Neuronal stem cell (in vitro differentiated cells): ENCODE measurements around the gene RXFP2.

Source experiments
- DNase-seq: peaks from one replicate; pipeline ENCODE4 v3.0.0-alpha.2; 2013; ENCODE audit warnings: low spot score
- H2AFZ ChIP-seq: one replicate; pipeline ENCODE4 v1.6.1; 2013; ENCODE audit warnings: mild to moderate bottlenecking, low read length, inconsistent platforms
- H2AK5ac ChIP-seq: 2 replicates; pipeline ENCODE4 v1.6.1; 2013; ENCODE audit warnings: low read depth, mild to moderate bottlenecking, inconsistent platforms, low read length, moderate library complexity, mixed read lengths
- H2BK120ac ChIP-seq: 2 replicates; pipeline ENCODE4 v1.6.1; 2013; ENCODE audit warnings: low read depth, mild to moderate bottlenecking, inconsistent platforms, low read length, moderate library complexity, mixed read lengths
- H2BK12ac ChIP-seq: one replicate; pipeline ENCODE4 v1.6.1; 2013; ENCODE audit warnings: low read length, inconsistent platforms
- H2BK15ac ChIP-seq: 2 replicates; pipeline ENCODE4 v1.6.1; 2013; ENCODE audit warnings: mild to moderate bottlenecking, low read length, inconsistent platforms, mixed read lengths
- H2BK5ac ChIP-seq: one replicate; pipeline ENCODE4 v1.6.1; 2013; ENCODE audit warnings: inconsistent platforms, mild to moderate bottlenecking, low read length, moderate library complexity
- H3K14ac ChIP-seq: one replicate; pipeline ENCODE4 v1.6.1; 2013; ENCODE audit warnings: low read length, inconsistent platforms
- H3K18ac ChIP-seq: 2 replicates; pipeline ENCODE4 v1.6.1; 2013; ENCODE audit warnings: low read length, inconsistent platforms
- H3K23ac ChIP-seq: 2 replicates; pipeline ENCODE4 v1.6.1; 2013; ENCODE audit warnings: low read depth, mild to moderate bottlenecking, mixed read lengths, low read length, inconsistent platforms; ENCODE audit not compliant: poor library complexity
- H3K27ac ChIP-seq: replicated peaks from 3 replicates; pipeline ENCODE4 v1.5.1; 2013; ENCODE audit warnings: low read length, inconsistent platforms
- H3K27me3 ChIP-seq, 3 experiments: 2 replicates each; pipeline ENCODE4 v1.6.1; 2013; ENCODE audit warnings: low read length in 3 of 3, mild to moderate bottlenecking in 2 of 3, inconsistent platforms in 1 of 3, low read depth in 1 of 3, mixed read lengths in 1 of 3, moderate library complexity in 1 of 3; ENCODE audit not compliant: control insufficient read depth in 3 of 3, insufficient read depth in 3 of 3
- H3K36me3 ChIP-seq, 2 donors: replicated peaks in 1 of 2; 2 replicates each; pipeline ENCODE4 v1.6.1; 2013; ENCODE audit warnings: low read length in 2 of 2; ENCODE audit not compliant: control insufficient read depth in 2 of 2, insufficient read depth in 2 of 2
- H3K4ac ChIP-seq: 2 replicates; pipeline ENCODE4 v1.6.1; 2013; ENCODE audit warnings: inconsistent platforms, mild to moderate bottlenecking, low read length, moderate library complexity
- H3K4me1 ChIP-seq, 2 donors: 1 replicate in 1 of 2; 2 replicates in 1 of 2; pipeline ENCODE4 v1.6.1; 2013; ENCODE audit warnings: low read length in 2 of 2, low read depth in 1 of 2; ENCODE audit not compliant: control insufficient read depth in 2 of 2, insufficient read depth in 1 of 2
- H3K4me2 ChIP-seq: one replicate; pipeline ENCODE4 v1.6.1; 2013; ENCODE audit warnings: mild to moderate bottlenecking, low read length, inconsistent platforms; ENCODE audit not compliant: insufficient read depth, poor library complexity, severe bottlenecking
- H3K4me3 ChIP-seq, 2 donors: 2 replicates each; pipeline ENCODE4 v1.5.1; 2013; ENCODE audit warnings: low read length in 2 of 2, mild to moderate bottlenecking in 2 of 2, inconsistent platforms in 1 of 2, moderate library complexity in 1 of 2
- H3K79me1 ChIP-seq: one replicate; pipeline ENCODE4 v1.6.1; 2013; ENCODE audit warnings: low read depth, mild to moderate bottlenecking, inconsistent platforms, low read length, moderate library complexity
- H3K9ac ChIP-seq: one replicate; pipeline ENCODE4 v1.6.1; 2013; ENCODE audit warnings: mild to moderate bottlenecking, low read depth, low read length, inconsistent platforms; ENCODE audit not compliant: poor library complexity
- H3K9me3 ChIP-seq, 2 donors: replicated peaks in 1 of 2; 2 replicates each; pipeline versions ENCODE3 to v1.6.1; 2013; ENCODE audit warnings: low read length in 2 of 2, mild to moderate bottlenecking in 2 of 2, inconsistent platforms in 1 of 2, low read depth in 1 of 2, mixed read lengths in 1 of 2, moderate library complexity in 1 of 2; ENCODE audit not compliant: control insufficient read depth in 2 of 2, insufficient read depth in 1 of 2
- H4K8ac ChIP-seq: one replicate; pipeline ENCODE4 v1.6.1; 2013; ENCODE audit warnings: low read depth, mild to moderate bottlenecking, inconsistent platforms, low read length, moderate library complexity
- H4K91ac ChIP-seq: one replicate; pipeline ENCODE4 v1.6.1; 2013; ENCODE audit warnings: low read length, low read depth, mild to moderate bottlenecking, inconsistent platforms; ENCODE audit not compliant: poor library complexity
- WGBS, 2 donors: extraction: QIAGEN DNeasy Blood & Tissue Kit; methylation state at CpG; one replicate each; pipeline ENCODE4 v1.1.7; 2013; ENCODE audit warnings: missing lambda C conversion rate in 2 of 2, mixed read lengths in 1 of 2; ENCODE audit not compliant: insufficient read length in 2 of 2, insufficient replicate concordance in 1 of 2; ENCODE audit errors: extremely low coverage in 2 of 2; 5-methylcytosine and 5-hydroxymethylcytosine counted together

Gene RXFP2

GRCh38 chr13:31824705-31825517 lies 85.6 kb downstream of the RXFP2 start:
- Histone ChIP-seq H3K18ac (no peak overlapping the region), H3K4me3 (no peak overlapping the region), H3K27ac (no peak overlapping the region), H4K91ac (no peak overlapping the region), H3K9me3 (no peaks in the 10 kb centered on the region), H2BK15ac (no peak overlapping the region), H2AFZ (no peak overlapping the region), H3K4ac (no peak overlapping the region), H2BK5ac (no peak overlapping the region), H2AK5ac (no peak overlapping the region), H3K4me1 (peaks cover 0 to 2% of the 10 kb centered on the region in 2 donors), H3K9ac (peak overlapping the region; percentile 13), H3K36me3 (no peaks in the 10 kb centered on the region), H4K8ac (no peak overlapping the region), H3K4me2 (no peak overlapping the region), H2BK12ac (no peak overlapping the region), H3K14ac (no peak overlapping the region), H2BK120ac (no peak overlapping the region), H3K23ac (no peak overlapping the region), H3K79me1 (no peaks in the 10 kb centered on the region), H3K27me3 (no peaks in the 10 kb centered on the region)
- DNase-seq = no peak
- WGBS, 2 donors = no CpG with 5 or more reads among the region's 3 CpGs

GRCh38 chr13:31826521-31826920 lies 87.2 kb downstream of the RXFP2 start:
- no peak overlapping the region for H3K23ac ChIP-seq
- H3K14ac ChIP-seq = no peak overlapping the region
- no peak overlapping the region for H2AFZ ChIP-seq
- no peak overlapping the region for H3K9ac ChIP-seq
- no peak for DNase-seq
- H3K79me1 ChIP-seq = no peaks in the 10 kb centered on the region
- no peak overlapping the region for H3K27ac ChIP-seq
- no peaks in the 10 kb centered on the region for H3K9me3 ChIP-seq
- no peak overlapping the region for H3K4ac ChIP-seq
- no peak overlapping the region for H3K4me3 ChIP-seq
- H3K4me1 ChIP-seq = peaks cover 0 to 2% of the 10 kb centered on the region in 2 donors
- no peak overlapping the region for H2BK12ac ChIP-seq
- no peaks in the 10 kb centered on the region for H3K36me3 ChIP-seq
- no peaks in the 10 kb centered on the region for H3K27me3 ChIP-seq
- H2BK15ac ChIP-seq = no peak overlapping the region
- H2AK5ac ChIP-seq = no peak overlapping the region
- no peak overlapping the region for H4K91ac ChIP-seq
- H3K4me2 ChIP-seq = no peak overlapping the region
- H2BK120ac ChIP-seq = no peak overlapping the region
- H4K8ac ChIP-seq = no peak overlapping the region
- H3K18ac ChIP-seq = no peak overlapping the region
- no CpG with 5 or more reads among the region's 4 CpGs for WGBS, 2 donors
- no peak overlapping the region for H2BK5ac ChIP-seq

GRCh38 chr13:31827707-31828106 lies 88.4 kb downstream of the RXFP2 start:
- H4K91ac ChIP-seq = no peak overlapping the region
- H3K27me3 ChIP-seq = no peaks in the 10 kb centered on the region
- H2BK120ac ChIP-seq = no peak overlapping the region
- no peaks in the 10 kb centered on the region for H3K36me3 ChIP-seq
- no peak overlapping the region for H2AK5ac ChIP-seq
- no peak overlapping the region for H2BK5ac ChIP-seq
- H4K8ac ChIP-seq = no peak overlapping the region
- H3K4me3 ChIP-seq = no peak overlapping the region
- no peak overlapping the region for H2AFZ ChIP-seq
- peaks cover 0 to 2% of the 10 kb centered on the region in 2 donors for H3K4me1 ChIP-seq
- H3K27ac ChIP-seq = no peak overlapping the region
- H3K9me3 ChIP-seq = no peaks in the 10 kb centered on the region
- no peak for DNase-seq
- no peak overlapping the region for H3K4me2 ChIP-seq
- H3K18ac ChIP-seq = no peak overlapping the region
- H3K79me1 ChIP-seq = no peaks in the 10 kb centered on the region
- WGBS, 2 donors = no CpG with 5 or more reads among the region's 5 CpGs
- H3K14ac ChIP-seq = no peak overlapping the region
- H2BK15ac ChIP-seq = no peak overlapping the region
- H2BK12ac ChIP-seq = no peak overlapping the region
- H3K23ac ChIP-seq = no peak overlapping the region
- H3K9ac ChIP-seq = no peak overlapping the region
- no peak overlapping the region for H3K4ac ChIP-seq

GRCh38 chr13:31835932-31836331 lies 96.6 kb downstream of the RXFP2 start:
- Histone ChIP-seq H2BK5ac (no peak overlapping the region), H3K79me1 (no peaks in the 10 kb centered on the region), H3K4me1 (no peaks in the 10 kb centered on the region), H3K4me3 (no peak overlapping the region), H3K27me3 (no peaks in the 10 kb centered on the region), H3K9ac (no peak overlapping the region), H4K91ac (no peak overlapping the region), H2BK15ac (no peak overlapping the region), H2AK5ac (no peak overlapping the region), H3K4ac (no peak overlapping the region), H4K8ac (no peak overlapping the region), H2BK120ac (no peak overlapping the region), H3K14ac (no peak overlapping the region), H2AFZ (no peak overlapping the region), H3K4me2 (no peak overlapping the region), H2BK12ac (no peak overlapping the region), H3K18ac (no peak overlapping the region), H3K23ac (no peak overlapping the region), H3K9me3 (no peaks in the 10 kb centered on the region), H3K36me3 (no peaks in the 10 kb centered on the region), H3K27ac (no peak overlapping the region)
- no CpG with 5 or more reads among the region's 1 CpG for WGBS, 2 donors
- DNase-seq = no peak
